ENCODE results near the gene BCL7C. TPM values are rescaled to one million over a fixed set of nuclear protein-coding genes. Genes with fewer than 3 reads are reported as not detected.

The BCL7C gene
- total RNA-seq, 1 donor from 2014 or later = 34.6 TPM

- DNase-seq (ENCODE audit: low spot score) = no peak
- no peak overlapping the region for H3K27ac Mint-ChIP-seq (ENCODE audit: unreplicated experiment)
Observed at GRCh38 chr16:30888856-30889499, 4.9 kb downstream of the BCL7C start.

GRCh38 chr16:30887927-30888326 is 6.0 kb downstream of the BCL7C start:
- no peak for DNase-seq (ENCODE audit: low spot score)
- Mint-ChIP-seq H3K27me3 (ENCODE audit: low read depth) (no peaks in the 10 kb centered on the region), H3K4me3 (ENCODE audit: unreplicated experiment) (no peak overlapping the region), H3K9me3 (ENCODE audit: low read depth) (no peaks in the 10 kb centered on the region), H3K4me1 (ENCODE audit: low read depth) (peaks cover 10% of the 10 kb centered on the region), H3K27ac (ENCODE audit: unreplicated experiment) (no peak overlapping the region), H3K36me3 (ENCODE audit: low read depth) (peaks cover 13% of the 10 kb centered on the region)
- TF ChIP-seq CTCF (IDR thresholded peaks at IDR 0.05) = no peak

More at GRCh38 chr16:30888856-30889499, 4.9 kb downstream of the BCL7C start:
- Mint-ChIP-seq H3K27me3 (ENCODE audit: low read depth) (no peaks in the 10 kb centered on the region), H3K4me1 (ENCODE audit: low read depth) (peaks cover 13% of the 10 kb centered on the region), H3K9me3 (ENCODE audit: low read depth) (no peaks in the 10 kb centered on the region), H3K36me3 (ENCODE audit: low read depth) (peaks cover 12% of the 10 kb centered on the region), H3K4me3 (ENCODE audit: unreplicated experiment) (no peak overlapping the region)
- TF ChIP-seq CTCF (IDR thresholded peaks at IDR 0.05) = no peak

GRCh38 chr16:30886145-30886544 is 7.7 kb downstream of the BCL7C start:
- H3K27ac Mint-ChIP-seq (ENCODE audit: unreplicated experiment) = no peak overlapping the region
- H3K4me3 Mint-ChIP-seq (ENCODE audit: unreplicated experiment) = no peak overlapping the region
- no peak for DNase-seq (ENCODE audit: low spot score)
- TF ChIP-seq CTCF (IDR thresholded peaks at IDR 0.05) = no peak
- H3K9me3 Mint-ChIP-seq (ENCODE audit: low read depth) = no peaks in the 10 kb centered on the region
- H3K27me3 Mint-ChIP-seq (ENCODE audit: low read depth) = no peaks in the 10 kb centered on the region
- peaks cover 3% of the 10 kb centered on the region for H3K4me1 Mint-ChIP-seq (ENCODE audit: low read depth)
- H3K36me3 Mint-ChIP-seq (ENCODE audit: low read depth) = peaks cover 14% of the 10 kb centered on the region

GRCh38 chr16:30885196-30885595 is 8.7 kb downstream of the BCL7C start:
- H3K9me3 Mint-ChIP-seq (ENCODE audit: low read depth) = no peaks in the 10 kb centered on the region
- no peak overlapping the region for H3K27ac Mint-ChIP-seq (ENCODE audit: unreplicated experiment)
- H3K4me3 Mint-ChIP-seq (ENCODE audit: unreplicated experiment) = no peak overlapping the region
- TF ChIP-seq CTCF (IDR thresholded peaks at IDR 0.05) = no peak
- no peak for DNase-seq (ENCODE audit: low spot score)
- H3K36me3 Mint-ChIP-seq (ENCODE audit: low read depth) = peaks cover 14% of the 10 kb centered on the region
- H3K4me1 Mint-ChIP-seq (ENCODE audit: low read depth) = peaks cover 3% of the 10 kb centered on the region
- H3K27me3 Mint-ChIP-seq (ENCODE audit: low read depth) = no peaks in the 10 kb centered on the region

GRCh38 chr16:30884760-30885159 is 9.1 kb downstream of the BCL7C start:
- no peaks in the 10 kb centered on the region for H3K9me3 Mint-ChIP-seq (ENCODE audit: low read depth)
- DNase-seq (ENCODE audit: low spot score) = no peak
- no peaks in the 10 kb centered on the region for H3K27me3 Mint-ChIP-seq (ENCODE audit: low read depth)
- H3K27ac Mint-ChIP-seq (ENCODE audit: unreplicated experiment) = no peak overlapping the region
- peaks cover 12% of the 10 kb centered on the region for H3K36me3 Mint-ChIP-seq (ENCODE audit: low read depth)
- H3K4me1 Mint-ChIP-seq (ENCODE audit: low read depth) = peaks cover 1% of the 10 kb centered on the region
- H3K4me3 Mint-ChIP-seq (ENCODE audit: unreplicated experiment) = no peak overlapping the region
- TF ChIP-seq CTCF (IDR thresholded peaks at IDR 0.05) = no peak

Measured in chondrocyte (in vitro differentiated cells).